HG03103 (cell line): ENCODE results near the gene VPS16.
"Not testable (repeated sequence)": the region's sequence is repeated elsewhere in the genome, so short reads cannot be mapped to it uniquely, and the experiment has no call there.

Experiments used
- ATAC-seq: cut with Tn5 transposase; IDR thresholded peaks from one replicate; pipeline ENCODE4 v1.9.1; 2021; ENCODE audit warnings: low read depth; ENCODE audit not compliant: unreplicated experiment

The VPS16 gene

GRCh38 chr20:2806351-2806701 lies 34.2 kb upstream of the VPS16 start:
- ATAC-seq, result no peak

GRCh38 chr20:2807019-2807418 lies 33.5 kb upstream of the VPS16 start:
- ATAC-seq, result no peak

GRCh38 chr20:2807929-2808328 lies 32.6 kb upstream of the VPS16 start:
- ATAC-seq, result not testable (repeated sequence)

- ATAC-seq, result no peak
Measured at GRCh38 chr20:2809690-2810089, 30.9 kb upstream of the VPS16 start.

GRCh38 chr20:2812189-2812588 lies 28.4 kb upstream of the VPS16 start:
- no peak for ATAC-seq

GRCh38 chr20:2814076-2814475 lies 26.5 kb upstream of the VPS16 start:
- no peak for ATAC-seq

- ATAC-seq, result no peak
Measured at GRCh38 chr20:2814587-2815051, 25.9 kb upstream of the VPS16 start, which contains the start of gene C20orf141. C20orf141 (plus strand) TSS chr20:2814987; CDS start chr20:2815185, 198 bp downstream.

- no peak for ATAC-seq
Measured at GRCh38 chr20:2815242-2815900, 25.2 kb upstream of the VPS16 start.

- ATAC-seq, result no peak
Measured at GRCh38 chr20:2816030-2816582, 24.4 kb upstream of the VPS16 start, which contains the start of gene TMEM239. TMEM239 (plus strand) TSS chr20:2816364; CDS start chr20:2816555, 191 bp downstream.

GRCh38 chr20:2816583-2817340 lies 23.8 kb upstream of the VPS16 start:
- ATAC-seq, result no peak

GRCh38 chr20:2817341-2817726 lies 23.2 kb upstream of the VPS16 start:
- no peak for ATAC-seq

- no peak for ATAC-seq
Measured at GRCh38 chr20:2817891-2818595, 22.5 kb upstream of the VPS16 start.

GRCh38 chr20:2820084-2820895 lies 20.3 kb upstream of the VPS16 start:
- no peak for ATAC-seq

- no peak for ATAC-seq
Measured at GRCh38 chr20:2820896-2821869, 19.4 kb upstream of the VPS16 start.

GRCh38 chr20:2822073-2822472 lies 18.5 kb upstream of the VPS16 start:
- ATAC-seq, result no peak

GRCh38 chr20:2825761-2826160 lies 14.8 kb upstream of the VPS16 start:
- no peak for ATAC-seq

GRCh38 chr20:2826655-2827054 lies 13.9 kb upstream of the VPS16 start:
- ATAC-seq, result no peak

GRCh38 chr20:2829376-2829775 lies 11.2 kb upstream of the VPS16 start:
- no peak for ATAC-seq

GRCh38 chr20:2831206-2831605 lies 9.3 kb upstream of the VPS16 start:
- not testable (repeated sequence) for ATAC-seq
